Measurements from ENCODE around the gene DENND1C. TPM values are rescaled to one million over a fixed set of nuclear protein-coding genes. Genes with fewer than 3 reads are reported as not detected.
"Not testable (repeated sequence)": the region's sequence is repeated elsewhere in the genome, so short reads cannot be mapped to it uniquely, and the experiment has no call there.

DENND1C gene
- total RNA-seq, 1 experiment from 2014 or later: 0.11 TPM

DNA sequence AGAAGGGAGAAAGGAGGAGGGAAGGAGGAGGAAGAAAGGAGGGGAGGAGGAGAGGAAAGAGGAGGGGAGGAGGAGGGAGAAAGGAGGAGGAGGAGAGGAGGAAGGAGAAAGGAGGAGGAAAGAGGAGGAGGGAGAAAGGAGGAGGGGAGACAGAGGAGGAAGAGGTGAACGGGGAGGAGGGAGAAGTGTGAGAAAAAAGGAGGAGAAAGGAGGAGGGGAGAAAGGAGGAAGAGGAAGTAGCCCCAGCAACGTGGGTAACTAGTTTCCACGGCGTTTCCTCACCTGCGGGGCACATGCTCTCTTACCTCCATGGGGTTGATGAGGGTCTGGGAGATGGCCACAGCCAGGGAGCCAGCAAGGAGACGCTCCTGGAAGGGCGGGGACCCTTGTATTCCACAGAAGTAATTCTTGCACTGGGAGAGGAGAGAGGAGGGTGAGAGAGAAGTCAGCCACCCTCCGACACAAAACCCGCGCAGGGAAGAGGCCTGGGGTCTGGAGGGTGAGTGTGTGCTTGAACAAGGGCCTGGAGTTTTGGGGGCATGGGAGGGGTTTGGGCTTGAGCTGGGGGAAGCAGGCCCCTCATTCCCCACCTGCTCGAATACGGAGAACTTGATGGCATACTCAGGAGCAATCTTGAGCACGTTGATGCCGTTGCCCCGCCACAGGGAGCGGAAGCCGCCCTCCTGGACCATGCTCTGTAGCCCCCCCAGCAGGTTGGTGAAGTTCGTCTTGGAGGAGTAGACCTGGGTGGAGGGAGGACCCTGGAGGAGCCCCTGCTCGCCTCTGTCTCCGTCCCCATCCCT is 52.0 kb downstream of the DENND1C start:
- DNase-seq (ENCODE audit: low spot score): no peak
- no peaks in the 10 kb centered on the region for H3K9me3 ChIP-seq (ENCODE audit: low read depth, low read length, poor library complexity, severe bottlenecking)
- no peak overlapping the region for H3K27ac ChIP-seq (ENCODE audit: low read depth, low read length, poor library complexity, severe bottlenecking)
- CTCF ChIA-PET: no interaction called here
- no TSS peak for BruUV-seq (replicated peaks)
- no peaks in the 10 kb centered on the region for H3K4me1 ChIP-seq (ENCODE audit: insufficient read depth, low read length, poor library complexity, severe bottlenecking)
- no peaks in the 10 kb centered on the region for H3K36me3 ChIP-seq (ENCODE audit: insufficient read depth, low read length, poor library complexity, severe bottlenecking)
- no peak overlapping the region for H3K4me3 ChIP-seq (ENCODE audit: low read depth, low read length, poor library complexity, severe bottlenecking)
- POLR2A ChIA-PET (ENCODE audit: low non-redundant PET): no interaction called here
- intact Hi-C loops (cut with micrococcal nuclease; ENCODE audit: unreplicated experiment): no loop called here
- TF ChIP-seq EZH2 (IDR thresholded peaks at IDR 0.05; ENCODE audit: borderline replicate concordance, low read depth, low read length, poor library complexity, severe bottlenecking): no peak
- TF ChIP-seq, protein P1, sequence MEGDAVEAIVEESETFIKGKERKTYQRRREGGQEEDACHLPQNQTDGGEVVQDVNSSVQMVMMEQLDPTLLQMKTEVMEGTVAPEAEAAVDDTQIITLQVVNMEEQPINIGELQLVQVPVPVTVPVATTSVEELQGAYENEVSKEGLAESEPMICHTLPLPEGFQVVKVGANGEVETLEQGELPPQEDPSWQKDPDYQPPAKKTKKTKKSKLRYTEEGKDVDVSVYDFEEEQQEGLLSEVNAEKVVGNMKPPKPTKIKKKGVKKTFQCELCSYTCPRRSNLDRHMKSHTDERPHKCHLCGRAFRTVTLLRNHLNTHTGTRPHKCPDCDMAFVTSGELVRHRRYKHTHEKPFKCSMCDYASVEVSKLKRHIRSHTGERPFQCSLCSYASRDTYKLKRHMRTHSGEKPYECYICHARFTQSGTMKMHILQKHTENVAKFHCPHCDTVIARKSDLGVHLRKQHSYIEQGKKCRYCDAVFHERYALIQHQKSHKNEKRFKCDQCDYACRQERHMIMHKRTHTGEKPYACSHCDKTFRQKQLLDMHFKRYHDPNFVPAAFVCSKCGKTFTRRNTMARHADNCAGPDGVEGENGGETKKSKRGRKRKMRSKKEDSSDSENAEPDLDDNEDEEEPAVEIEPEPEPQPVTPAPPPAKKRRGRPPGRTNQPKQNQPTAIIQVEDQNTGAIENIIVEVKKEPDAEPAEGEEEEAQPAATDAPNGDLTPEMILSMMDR (conservative IDR thresholded peaks at IDR 0.05; ENCODE audit: low read depth, low read length): no peak
- H3K27me3 ChIP-seq (replicated peaks; ENCODE audit: insufficient read depth, low read depth, low read length, poor library complexity): no peaks in the 10 kb centered on the region

DNA sequence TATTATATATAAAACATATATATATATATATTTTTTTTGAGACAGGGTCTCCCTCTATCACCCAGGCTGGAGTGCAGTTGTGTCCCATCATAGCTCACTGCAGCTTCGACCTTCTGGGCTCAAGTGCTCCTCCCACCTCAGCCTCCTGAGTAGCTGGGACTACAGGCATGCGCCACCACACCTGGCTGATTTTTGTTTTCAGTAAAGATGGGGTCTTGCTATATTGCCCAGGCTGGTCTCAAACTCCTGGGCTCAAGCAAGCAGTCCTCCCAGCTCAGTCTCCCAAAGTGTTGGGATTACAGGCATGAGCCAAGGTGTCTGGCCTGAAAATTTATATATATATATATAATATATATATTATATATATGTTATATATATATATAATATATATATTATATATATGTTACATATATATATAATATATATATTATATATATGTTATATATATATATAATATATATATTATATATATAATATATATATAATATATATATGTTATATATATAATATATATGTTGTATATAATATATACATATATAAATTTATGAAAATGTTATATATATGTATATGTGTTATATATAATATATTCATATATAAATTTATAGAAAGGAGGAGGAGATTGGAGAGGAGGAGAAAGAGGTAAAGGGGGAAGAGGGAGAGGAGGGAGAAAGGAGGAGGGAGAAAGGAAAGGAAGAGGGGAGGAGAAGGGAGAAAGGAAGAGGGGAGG is 52.7 kb downstream of the DENND1C start:
- H3K27ac ChIP-seq (ENCODE audit: low read depth, low read length, poor library complexity, severe bottlenecking); POLR2A ChIA-PET (ENCODE audit: low non-redundant PET); intact Hi-C loops (cut with micrococcal nuclease; ENCODE audit: unreplicated experiment); H3K36me3 ChIP-seq (ENCODE audit: insufficient read depth, low read length, poor library complexity, severe bottlenecking); H3K9me3 ChIP-seq (ENCODE audit: low read depth, low read length, poor library complexity, severe bottlenecking); H3K4me1 ChIP-seq (ENCODE audit: insufficient read depth, low read length, poor library complexity, severe bottlenecking); BruUV-seq (replicated peaks); CTCF ChIA-PET; H3K27me3 ChIP-seq (replicated peaks; ENCODE audit: insufficient read depth, low read depth, low read length, poor library complexity); DNase-seq (ENCODE audit: low spot score); H3K4me3 ChIP-seq (ENCODE audit: low read depth, low read length, poor library complexity, severe bottlenecking): not testable (repeated sequence)

DNA sequence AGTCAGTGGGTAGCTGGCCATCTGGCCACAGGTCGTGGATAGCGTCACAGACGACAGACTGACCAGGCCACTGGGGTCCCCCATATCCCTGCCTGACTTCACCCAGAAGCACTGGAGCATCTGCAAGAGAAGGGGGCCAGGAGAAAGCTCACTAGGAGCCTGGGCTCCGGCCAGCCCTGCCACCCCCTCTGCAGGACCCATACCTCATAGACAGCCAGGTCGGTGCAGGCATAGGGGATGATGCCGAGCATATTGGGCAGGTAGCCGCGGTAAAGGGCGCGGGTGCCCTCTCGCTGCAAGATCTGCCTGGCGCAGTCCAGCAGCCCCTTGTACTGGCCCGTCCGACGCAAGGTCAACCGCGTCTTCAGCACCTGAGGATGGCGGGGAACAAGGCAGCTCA is 54.5 kb downstream of the DENND1C start:
- no peaks in the 10 kb centered on the region for H3K9me3 ChIP-seq (ENCODE audit: low read depth, low read length, poor library complexity, severe bottlenecking)
- BruUV-seq (replicated peaks): no TSS peak

More for the DNA sequence above, 54.5 kb downstream of the DENND1C start:
- no peaks in the 10 kb centered on the region for H3K27me3 ChIP-seq (replicated peaks; ENCODE audit: insufficient read depth, low read depth, low read length, poor library complexity)
- TF ChIP-seq, protein P1 (conservative IDR thresholded peaks at IDR 0.05; ENCODE audit: low read depth, low read length): no peak
- no peak for TF ChIP-seq EZH2 (IDR thresholded peaks at IDR 0.05; ENCODE audit: borderline replicate concordance, low read depth, low read length, poor library complexity, severe bottlenecking)
- intact Hi-C loops (cut with micrococcal nuclease; ENCODE audit: unreplicated experiment): no loop called here
- H3K4me3 ChIP-seq (ENCODE audit: low read depth, low read length, poor library complexity, severe bottlenecking): no peak overlapping the region
- POLR2A ChIA-PET (ENCODE audit: low non-redundant PET): no interaction called here
- peaks cover 13% of the 10 kb centered on the region for H3K4me1 ChIP-seq (ENCODE audit: insufficient read depth, low read length, poor library complexity, severe bottlenecking)
- H3K27ac ChIP-seq (ENCODE audit: low read depth, low read length, poor library complexity, severe bottlenecking): no peak overlapping the region
- CTCF ChIA-PET: no interaction called here
- peaks cover 8% of the 10 kb centered on the region for H3K36me3 ChIP-seq (ENCODE audit: insufficient read depth, low read length, poor library complexity, severe bottlenecking)
- no peak for DNase-seq (ENCODE audit: low spot score)
